ENCODE results near the gene CABP4. TPM values are rescaled to one million over a fixed set of nuclear protein-coding genes. Genes with fewer than 3 reads are reported as not detected.

The CABP4 gene
- total RNA-seq, 1 experiment from 2014 or later = 2.5 TPM

DNA sequence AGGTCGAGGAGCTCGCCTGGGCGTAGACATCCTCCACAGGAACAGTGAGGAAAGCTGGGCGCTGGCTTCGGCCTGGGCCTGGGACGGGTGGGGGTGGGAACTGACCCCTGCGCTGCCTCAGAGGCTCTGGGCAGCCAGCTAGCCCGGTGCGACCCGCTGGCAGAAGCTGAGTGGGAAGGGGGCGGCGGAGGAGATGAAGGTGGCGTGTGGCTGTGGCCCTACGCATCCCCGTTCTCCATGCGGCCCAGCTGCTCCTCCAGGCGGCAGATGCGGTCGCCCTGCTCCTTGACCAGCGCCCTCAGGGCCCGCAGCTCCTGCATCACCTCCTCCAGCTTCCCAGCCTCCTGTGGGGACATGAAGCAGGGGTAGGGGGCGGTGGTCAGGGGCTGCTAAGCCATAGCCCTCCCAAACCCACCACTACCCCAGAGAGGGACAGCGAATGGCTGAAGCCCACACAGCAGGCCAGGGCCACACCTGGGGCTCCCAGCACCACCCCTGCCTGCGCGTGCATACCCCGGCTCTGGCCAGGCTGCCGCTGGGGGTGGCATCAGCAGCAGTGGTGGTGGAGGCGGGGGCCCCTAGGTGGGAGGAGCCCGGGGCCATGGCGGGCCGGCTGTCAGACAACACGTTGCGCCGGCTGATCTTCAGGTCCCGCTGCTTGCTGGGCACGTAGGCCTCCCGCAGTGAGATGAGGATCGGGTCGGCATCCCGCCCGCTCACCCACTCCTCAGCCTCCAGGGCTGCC, 16.8 kb upstream of the CABP4 start:
- TF ChIP-seq, protein P1, sequence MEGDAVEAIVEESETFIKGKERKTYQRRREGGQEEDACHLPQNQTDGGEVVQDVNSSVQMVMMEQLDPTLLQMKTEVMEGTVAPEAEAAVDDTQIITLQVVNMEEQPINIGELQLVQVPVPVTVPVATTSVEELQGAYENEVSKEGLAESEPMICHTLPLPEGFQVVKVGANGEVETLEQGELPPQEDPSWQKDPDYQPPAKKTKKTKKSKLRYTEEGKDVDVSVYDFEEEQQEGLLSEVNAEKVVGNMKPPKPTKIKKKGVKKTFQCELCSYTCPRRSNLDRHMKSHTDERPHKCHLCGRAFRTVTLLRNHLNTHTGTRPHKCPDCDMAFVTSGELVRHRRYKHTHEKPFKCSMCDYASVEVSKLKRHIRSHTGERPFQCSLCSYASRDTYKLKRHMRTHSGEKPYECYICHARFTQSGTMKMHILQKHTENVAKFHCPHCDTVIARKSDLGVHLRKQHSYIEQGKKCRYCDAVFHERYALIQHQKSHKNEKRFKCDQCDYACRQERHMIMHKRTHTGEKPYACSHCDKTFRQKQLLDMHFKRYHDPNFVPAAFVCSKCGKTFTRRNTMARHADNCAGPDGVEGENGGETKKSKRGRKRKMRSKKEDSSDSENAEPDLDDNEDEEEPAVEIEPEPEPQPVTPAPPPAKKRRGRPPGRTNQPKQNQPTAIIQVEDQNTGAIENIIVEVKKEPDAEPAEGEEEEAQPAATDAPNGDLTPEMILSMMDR (conservative IDR thresholded peaks at IDR 0.05) = no peak
- TF ChIP-seq EZH2 (IDR thresholded peaks at IDR 0.05; ENCODE audit: low read depth) = no peak
- Histone ChIP-seq H3K27me3 (ENCODE audit: insufficient read depth, low read depth) (no peaks in the 10 kb centered on the region), H4K20me1 (ENCODE audit: insufficient read depth) (peaks cover 6% of the 10 kb centered on the region; the same call in 1 of the 2 replicates), H3K79me2 (ENCODE audit: low read depth) (peaks cover 10% of the 10 kb centered on the region), H3K27ac (no peak overlapping the region), H3F3A (ENCODE audit: insufficient read depth, low read depth) (peaks cover 29% of the 10 kb centered on the region), H3K4me2 (no peak overlapping the region), H3K4me1 (replicated peaks; ENCODE audit: insufficient read depth) (peaks cover 12% of the 10 kb centered on the region), H2AFZ (no peak overlapping the region), H3K9me2 (ENCODE audit: insufficient read depth) (no peaks in the 10 kb centered on the region), H3K36me3 (ENCODE audit: low read depth) (no peaks in the 10 kb centered on the region; the same call in none of the 2 replicates), H3K4me3 (no peak overlapping the region), H3K9me3 (ENCODE audit: insufficient read depth, low read depth) (no peaks in the 10 kb centered on the region)
- ChIA-PET CTCF (no interaction called here), POLR2A (ENCODE audit: unreplicated experiment) (no interaction called here)
- BruUV-seq (replicated peaks) = no TSS peak
- intact Hi-C loops (cut with micrococcal nuclease; ENCODE audit: unreplicated experiment) = no loop called here
- DNase-seq = no peak

DNA sequence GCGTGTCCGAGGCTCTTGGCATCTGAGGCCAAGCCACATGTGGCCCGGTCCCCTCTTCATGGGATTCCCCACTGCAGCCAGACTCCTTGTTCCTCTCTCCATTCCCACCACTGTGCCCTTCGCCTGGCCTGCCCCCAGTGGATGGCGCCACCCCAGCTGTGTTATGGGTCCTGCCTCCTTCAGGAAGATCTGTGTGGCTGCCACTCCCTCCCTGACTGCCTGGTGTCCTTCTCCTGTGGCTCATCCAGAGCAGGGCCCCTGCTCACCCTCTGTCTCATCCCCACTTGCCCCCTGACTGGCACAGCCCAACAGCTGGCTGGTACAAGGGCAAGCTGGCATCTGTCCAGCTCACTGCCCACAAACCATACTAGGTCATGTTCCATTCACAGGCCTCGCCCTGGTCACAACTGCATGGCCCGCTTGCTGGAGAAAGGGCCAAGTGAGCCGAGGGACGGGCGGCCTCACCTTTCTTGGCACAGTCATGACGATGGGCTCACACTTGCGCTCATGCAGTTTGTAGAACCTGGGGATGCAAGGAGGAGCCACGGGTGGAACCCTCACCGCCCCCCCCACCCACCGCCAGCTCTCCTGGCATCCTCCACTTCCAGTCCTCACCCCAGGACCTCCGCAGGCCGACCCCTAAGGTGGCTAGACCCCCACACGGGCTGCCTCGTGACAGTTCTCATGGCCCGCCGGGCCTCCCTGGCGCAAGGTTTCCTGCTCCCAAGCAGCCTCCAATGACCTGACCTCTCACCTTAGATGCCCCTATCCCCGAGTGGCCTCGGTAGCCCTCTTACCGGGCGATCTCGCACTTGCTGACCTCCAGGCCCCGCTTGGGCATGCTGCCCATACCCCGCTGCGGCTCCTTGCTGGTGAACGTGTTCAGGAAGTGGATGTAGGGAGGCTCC, 15.6 kb upstream of the CABP4 start:
- POLR2A ChIA-PET (ENCODE audit: unreplicated experiment) = interaction anchor here (0.6 to 0.7 kb wide), 2 partner anchors 33 to 41 kb away, joined by 3 read pairs; no protein-coding TSS in a partner anchor
- H2AFZ ChIP-seq = no peak overlapping the region
- peak in 1 of 2 experiments; percentile 52 for DNase-seq
- H3K79me2 ChIP-seq (ENCODE audit: low read depth) = peaks cover 16% of the 10 kb centered on the region
- H3K27me3 ChIP-seq (ENCODE audit: insufficient read depth, low read depth) = no peaks in the 10 kb centered on the region
- no peak overlapping the region for H3K4me2 ChIP-seq
- no TSS peak for BruUV-seq (replicated peaks)
- peaks cover 12% of the 10 kb centered on the region for H3K4me1 ChIP-seq (replicated peaks; ENCODE audit: insufficient read depth)
- H3F3A ChIP-seq (ENCODE audit: insufficient read depth, low read depth) = peaks cover 37% of the 10 kb centered on the region
- CTCF ChIA-PET = no interaction called here
- intact Hi-C loops (cut with micrococcal nuclease; ENCODE audit: unreplicated experiment) = loop anchor here (5.0 kb wide), 1 partner anchor 68 kb away; the partner anchor contains the start of genes CDK2AP2 and PITPNM1
- H4K20me1 ChIP-seq (ENCODE audit: insufficient read depth) = 0 out of 2 replicates have a peak, but pooled peaks cover 6% of the 10 kb centered on the region
- H3K9me3 ChIP-seq (ENCODE audit: insufficient read depth, low read depth) = no peaks in the 10 kb centered on the region
- TF ChIP-seq, protein P1 (conservative IDR thresholded peaks at IDR 0.05) = peak; percentile 41; the same call in 1 of the 2 replicates
- no peak for TF ChIP-seq EZH2 (IDR thresholded peaks at IDR 0.05; ENCODE audit: low read depth)
- H3K4me3 ChIP-seq = no peak overlapping the region
- H3K9me2 ChIP-seq (ENCODE audit: insufficient read depth) = no peaks in the 10 kb centered on the region
- no peaks in the 10 kb centered on the region; the same call in none of the 2 replicates for H3K36me3 ChIP-seq (ENCODE audit: low read depth)
- H3K27ac ChIP-seq = no peak overlapping the region
